ENCODE data around the gene OTUD3. TPM values are rescaled to one million over a fixed set of nuclear protein-coding genes. Genes with fewer than 3 reads are reported as not detected.

OTUD3 gene
- 2.6 and 3.9 TPM in 2 replicates for total RNA-seq

GRCh38 chr1:19882111-19883071, at the start of gene OTUD3:
Gene OTUD3, plus strand, starts transcription at chr1:19882395. Its CDS starts 119 bp downstream, at chr1:19882514.

GRCh38 chr1:19923137-19923952, 41.1 kb downstream of the OTUD3 start, which contains the start of gene PLA2G2E:
Gene PLA2G2E, minus strand, starts transcription at chr1:19923617. Its CDS starts 58 bp downstream, at chr1:19923559.

Other genes starting within 250 kb of the OTUD3 start
- 103 and 185 TPM in 2 replicates for gene NBL1, start 238.1 kb upstream of the OTUD3 start, total RNA-seq
- gene HTR6, start 217.5 kb upstream of the OTUD3 start, total RNA-seq, result not detected in 2 replicates
- 8.8 and 15.0 TPM in 2 replicates for gene TMCO4, start 82.5 kb upstream of the OTUD3 start, total RNA-seq
- not detected in 2 replicates for gene RNF186, start 67.1 kb upstream of the OTUD3 start, total RNA-seq
- gene PLA2G2E, start 41.2 kb downstream of the OTUD3 start, total RNA-seq, result not detected in 2 replicates
- gene PLA2G2A, start 97.2 kb downstream of the OTUD3 start, total RNA-seq, result 2.0 and 3.2 TPM in 2 replicates
- gene PLA2G5, start 187.8 kb downstream of the OTUD3 start, total RNA-seq, result 7.5 TPM in 1 of 2 replicates, not detected in the other
- not detected in 2 replicates for gene PLA2G2D, start 237.1 kb downstream of the OTUD3 start, total RNA-seq

All from pericardium fibroblast (primary cell).